HG02885 (cell line): ENCODE results near the gene RB1.
A peak's percentile ranks its signal among the peaks of the same experiment; 100 is the strongest.

Experiments used
- ATAC-seq: cut with Tn5 transposase; IDR thresholded peaks from one replicate; pipeline ENCODE4 v1.9.1; 2021; ENCODE audit warnings: mild to moderate bottlenecking; ENCODE audit not compliant: unreplicated experiment, poor library complexity

RB1 gene

DNA sequence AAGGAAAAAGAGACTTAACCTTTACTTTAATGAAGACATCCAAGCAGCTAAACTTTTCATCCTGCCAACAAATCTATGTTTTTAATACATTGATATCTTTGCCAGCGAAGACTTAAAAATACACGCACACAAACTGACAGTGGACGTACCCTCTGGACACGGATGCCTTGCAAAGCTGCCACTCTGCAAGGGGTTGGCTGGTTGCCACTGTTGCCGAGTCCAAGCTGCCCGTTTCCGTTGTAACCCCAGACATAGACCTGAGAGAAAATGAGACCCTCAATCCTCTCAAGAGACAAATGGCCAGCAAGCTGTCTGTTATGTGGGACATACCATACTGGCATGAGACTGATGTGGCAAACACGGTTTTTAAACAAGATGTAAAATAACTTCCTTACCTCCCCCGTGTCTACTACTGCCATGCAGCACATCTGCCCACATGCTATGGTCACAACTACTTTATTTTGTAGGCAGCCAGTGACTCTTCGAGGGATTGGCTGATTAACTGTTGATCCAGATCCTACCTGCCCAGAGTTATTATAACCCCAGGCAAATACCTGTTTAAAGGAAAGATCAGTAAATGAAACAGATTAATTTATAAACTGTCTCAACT, 208.2 kb downstream of the RB1 start:
- no peak for ATAC-seq

DNA sequence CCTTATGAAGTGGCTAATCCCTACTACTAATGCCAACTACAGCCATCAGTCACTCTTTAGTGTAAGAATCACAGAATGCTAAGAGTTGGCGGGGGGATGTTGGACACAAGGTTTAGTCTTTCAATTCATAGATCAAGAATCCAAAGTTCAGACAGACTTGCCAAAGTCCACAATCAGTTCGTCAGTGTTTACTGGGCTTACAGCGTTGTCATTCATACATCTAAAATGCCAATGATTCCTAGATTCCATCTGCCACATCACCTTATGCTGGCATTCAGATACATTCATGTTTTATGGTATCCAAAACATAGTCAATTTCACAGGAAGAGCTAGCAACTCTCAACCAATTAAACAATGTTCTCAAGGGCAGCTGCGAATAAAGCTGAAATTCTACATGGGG, 211.2 kb downstream of the RB1 start:
- no peak for ATAC-seq

GRCh38 chr13:48515732-48516131, 212.2 kb downstream of the RB1 start:
- no peak for ATAC-seq

GRCh38 chr13:48518083-48518482, 214.5 kb downstream of the RB1 start:
- ATAC-seq = no peak

- ATAC-seq = no peak
These were observed 222.7 kb downstream of the RB1 start for GRCh38 chr13:48526286-48526685.

- ATAC-seq = no peak
These were observed 224.4 kb downstream of the RB1 start for GRCh38 chr13:48527955-48528354.

DNA sequence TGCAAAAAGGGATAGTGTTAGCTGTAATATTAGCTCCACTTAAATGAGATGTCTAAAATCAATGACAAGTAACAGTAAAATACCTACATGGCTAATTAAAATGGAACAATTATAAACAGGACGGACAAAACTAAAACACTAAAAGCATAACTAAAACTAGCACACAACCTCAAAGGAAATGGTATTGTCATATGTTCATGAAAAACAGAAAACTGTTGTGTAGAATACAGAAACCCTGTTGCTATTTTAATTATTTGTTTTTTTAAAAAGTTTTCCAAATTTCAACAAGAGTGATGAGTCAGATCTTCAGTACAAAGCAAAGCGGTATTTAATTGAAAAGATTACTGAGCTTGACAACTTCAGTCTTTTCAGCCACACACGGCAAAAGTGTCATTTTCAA, 225.2 kb downstream of the RB1 start:
- peak; percentile 14 for ATAC-seq

DNA sequence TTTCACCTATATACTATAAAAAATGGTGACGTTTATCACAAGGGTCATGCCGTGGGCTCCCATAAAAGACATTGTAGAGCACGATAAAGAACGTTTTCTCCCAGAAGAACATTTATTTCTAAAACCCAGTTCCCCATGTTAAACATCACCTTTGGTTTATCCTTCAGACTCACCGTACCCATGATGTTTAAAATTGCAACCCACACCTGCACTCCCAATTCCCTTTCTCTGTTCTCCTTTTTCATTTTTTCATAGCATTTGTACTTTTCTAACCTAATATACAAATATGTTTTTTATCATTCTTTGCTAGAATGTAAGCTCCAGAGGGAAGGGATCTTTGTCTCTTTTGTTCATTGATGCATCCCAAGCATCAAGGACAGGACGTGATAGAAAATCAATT, 227.3 kb downstream of the RB1 start:
- ATAC-seq = no peak
